K562 (cell line): Measurements from ENCODE around the gene TFE3.

Experiments
- CBX3 ChIP-seq, 2 experiments: IDR thresholded peaks; 1 replicate in 1 of 2; 2 replicates in 1 of 2; pipeline ENCODE4 v1.6.1; 2012; ENCODE audit warnings: inconsistent platforms in 2 of 2, low read length in 2 of 2, borderline replicate concordance in 1 of 2, control low read depth in 1 of 2
- CTCF ChIP-seq, 3 experiments: IDR thresholded peaks in 2 of 3; conservative IDR thresholded peaks in 1 of 3; 2 replicates each; pipeline ENCODE4 v1.5.1; 2011 to 2012; ENCODE audit warnings: low read length in 3 of 3, mild to moderate bottlenecking in 3 of 3, control low read depth in 2 of 3, improper control_type of control experiment in 1 of 3, inconsistent platforms in 1 of 3, low read depth in 1 of 3, mixed read lengths in 1 of 3, moderate library complexity in 1 of 3; ENCODE audit not compliant: insufficient read depth in 2 of 3
- E2F8 ChIP-seq: fragments of 450-650 bp; IDR thresholded peaks from 2 replicates; pipeline ENCODE4 v1.7.1; 2018; ENCODE audit warnings: mild to moderate bottlenecking, low read depth; ENCODE audit not compliant: partially characterized antibody
- KDM4B ChIP-seq, 2 experiments: fragments of 450-650 bp in 1 of 2; sonication (generic) in 1 of 2; IDR thresholded peaks; 2 replicates each; pipeline ENCODE4 v1.6.1; 2016 to 2017; ENCODE audit warnings: borderline replicate concordance in 2 of 2, antibody characterized with exemption in 1 of 2, low read depth in 1 of 2, mild to moderate bottlenecking in 1 of 2
- MLX ChIP-seq, 2 experiments: fragments of 450-650 bp in 1 of 2; sonication (generic) in 1 of 2; formaldehyde crosslinking; conservative IDR thresholded peaks; 2 replicates each; pipeline versions ENCODE4 v1.4.0 to v1.8.1; 2020 to 2022; ENCODE audit warnings: mild to moderate bottlenecking in 1 of 2, missing genetic modification reagents in 1 of 2
- POLR2B ChIP-seq: fragments of 450-650 bp; IDR thresholded peaks from 2 replicates; pipeline ENCODE4 v1.6.1; 2018; ENCODE audit warnings: low read depth; ENCODE audit not compliant: partially characterized antibody
- TCF7L2 ChIP-seq: fragments of 150-350 bp; IDR thresholded peaks from 2 replicates; pipeline ENCODE4 v1.6.1; 2016; ENCODE audit warnings: low read depth, mild to moderate bottlenecking, low read length, moderate library complexity

- no peak for TF ChIP-seq E2F8
- no peak for TF ChIP-seq MLX (CRISPR knock-in tag; conservative IDR thresholded peaks at IDR 0.05)
- TF ChIP-seq POLR2B: no peak
- TF ChIP-seq TCF7L2: no peak
- TF ChIP-seq CTCF (IDR thresholded peaks at IDR 0.05 in 2 of 3, conservative IDR thresholded peaks at IDR 0.05 in 1 of 3; ENCODE audit: insufficient read depth in 2 of 3, low read depth in 1 of 3, low read length in 3 of 3): no peak
- no peak for TF ChIP-seq CBX3 (IDR thresholded peaks at IDR 0.05; ENCODE audit: borderline replicate concordance in 1 of 2, low read length in 2 of 2)
- TF ChIP-seq KDM4B (IDR thresholded peaks at IDR 0.05; ENCODE audit: borderline replicate concordance in 2 of 2, low read depth in 1 of 2): no peak
Observed at GRCh38 chrX:49069038-49069437, 25.9 kb upstream of the TFE3 start.
